Measurements from ENCODE around the gene ANKRD6.

Gene ANKRD6

GRCh38 chr6:89412071-89413005 lies 20.6 kb upstream of the ANKRD6 start, which contains the start of gene RRAGD:
Gene RRAGD (minus strand): TSS chr6:89412273. CDS start chr6:89411993, 280 bp downstream.
- in situ Hi-C loops (cut with HindIII; ENCODE audit: low sequenced_read_pairs), result no loop called here
- TF ChIP-seq CTCF (IDR thresholded peaks at IDR 0.05; ENCODE audit: low read depth, low read length), result no peak
- H3K4me3 ChIP-seq (ENCODE audit: low read depth, low read length), result peak within 1 kb of the TSS; percentile 35
- DNase-seq (ENCODE audit: low read depth, low spot score), result no peak

- no peak for DNase-seq (ENCODE audit: low read depth, low spot score)
- in situ Hi-C loops (cut with HindIII; ENCODE audit: low sequenced_read_pairs), result no loop called here
- H3K4me3 ChIP-seq (ENCODE audit: low read depth, low read length), result no peak overlapping the region
- no peak for TF ChIP-seq CTCF (IDR thresholded peaks at IDR 0.05; ENCODE audit: low read depth, low read length)
These were observed 19.9 kb upstream of the ANKRD6 start for GRCh38 chr6:89413006-89413400.

GRCh38 chr6:89414215-89414614 lies 18.7 kb upstream of the ANKRD6 start:
- DNase-seq (ENCODE audit: low read depth, low spot score), result no peak
- no peak for TF ChIP-seq CTCF (IDR thresholded peaks at IDR 0.05; ENCODE audit: low read depth, low read length)
- in situ Hi-C loops (cut with HindIII; ENCODE audit: low sequenced_read_pairs), result no loop called here
- H3K4me3 ChIP-seq (ENCODE audit: low read depth, low read length), result no peak overlapping the region

GRCh38 chr6:89415185-89415584 lies 17.8 kb upstream of the ANKRD6 start:
- TF ChIP-seq CTCF (IDR thresholded peaks at IDR 0.05; ENCODE audit: low read depth, low read length), result no peak
- in situ Hi-C loops (cut with HindIII; ENCODE audit: low sequenced_read_pairs), result no loop called here
- DNase-seq (ENCODE audit: low read depth, low spot score), result no peak

GRCh38 chr6:89416796-89417195 lies 16.2 kb upstream of the ANKRD6 start:
- no peak overlapping the region for H3K4me3 ChIP-seq (ENCODE audit: low read depth, low read length)
- no peak for DNase-seq (ENCODE audit: low read depth, low spot score)
- TF ChIP-seq CTCF (IDR thresholded peaks at IDR 0.05; ENCODE audit: low read depth, low read length), result no peak
- in situ Hi-C loops (cut with HindIII; ENCODE audit: low sequenced_read_pairs), result no loop called here

More at GRCh38 chr6:89415185-89415584, 17.8 kb upstream of the ANKRD6 start:
- no peak overlapping the region for H3K4me3 ChIP-seq (ENCODE audit: low read depth, low read length)

GRCh38 chr6:89430201-89430962 lies 2.6 kb upstream of the ANKRD6 start:
- in situ Hi-C loops (cut with HindIII; ENCODE audit: low sequenced_read_pairs), result no loop called here
- DNase-seq (ENCODE audit: low read depth, low spot score), result peak; percentile 37
- no peak for TF ChIP-seq CTCF (IDR thresholded peaks at IDR 0.05; ENCODE audit: low read depth, low read length)
- no peak overlapping the region for H3K4me3 ChIP-seq (ENCODE audit: low read depth, low read length)

Data from astrocyte of the spinal cord (primary cell).